D721Med (cell line): ENCODE data around the gene PEX26.
"Not testable (repeated sequence)": the region's sequence is repeated elsewhere in the genome, so short reads cannot be mapped to it uniquely, and the experiment has no call there.

Source experiments
- DNase-seq: peaks from one replicate; pipeline ENCODE4 v3.0.0; 2011; ENCODE audit warnings: low spot score; ENCODE audit not compliant: insufficient read length
- FAIRE-seq: peaks from 2 replicates; lab custom pipeline; 2011; peaks lifted over from hg19 to GRCh38; lab: Jason Lieb, UNC
- CTCF ChIP-seq: IDR thresholded peaks from 2 replicates; pipeline ENCODE4 v1.5.1; 2012; ENCODE audit warnings: mild to moderate bottlenecking, control low read depth; ENCODE audit not compliant: insufficient read depth; ENCODE audit errors: missing control alignments

Gene PEX26

GRCh38 chr22:18126606-18127005 lies 48.8 kb downstream of the PEX26 start:
- no peak for DNase-seq
- FAIRE-seq, result no peak
- TF ChIP-seq CTCF, result no peak

GRCh38 chr22:18130018-18130417 lies 52.2 kb downstream of the PEX26 start:
- FAIRE-seq (no peak), DNase-seq (no peak)
- no peak for TF ChIP-seq CTCF

- no peak for FAIRE-seq
- TF ChIP-seq CTCF, result no peak
- no peak for DNase-seq
Observed at GRCh38 chr22:18130699-18131429, 53.1 kb downstream of the PEX26 start.

- TF ChIP-seq CTCF, result no peak
- FAIRE-seq (no peak), DNase-seq (no peak)
Observed at GRCh38 chr22:18133452-18133851, 55.7 kb downstream of the PEX26 start.

- FAIRE-seq, result no peak
- no peak for DNase-seq
- no peak for TF ChIP-seq CTCF
Observed at GRCh38 chr22:18136563-18137320, 59.0 kb downstream of the PEX26 start.

- not testable (repeated sequence) for FAIRE-seq, DNase-seq
Observed at GRCh38 chr22:18141004-18141403, 63.2 kb downstream of the PEX26 start.

- FAIRE-seq (no peak), DNase-seq (no peak)
- no peak for TF ChIP-seq CTCF
Observed at GRCh38 chr22:18144105-18144504, 66.3 kb downstream of the PEX26 start.
